Measurements from ENCODE around the gene SPATS2L. TPM values are rescaled to one million over a fixed set of nuclear protein-coding genes. Genes with fewer than 3 reads are reported as not detected.

Gene SPATS2L
- total RNA-seq, 1 donor from 2014 or later = 38.0 TPM

- Mint-ChIP-seq H3K4me3 (no peak overlapping the region), H3K27ac (no peak overlapping the region), H3K36me3 (ENCODE audit: low read depth) (peaks cover 44% of the 10 kb centered on the region), H3K9me3 (no peaks in the 10 kb centered on the region), H3K27me3 (ENCODE audit: insufficient read depth) (no peaks in the 10 kb centered on the region), H3K4me1 (ENCODE audit: low read depth) (no peaks in the 10 kb centered on the region)
- intact Hi-C loops (cut with micrococcal nuclease) = no loop called here
- DNase-seq (ENCODE audit: low spot score) = no peak
These were observed 186.2 kb downstream of the SPATS2L start for GRCh38 chr2:200492656-200493055.

- Mint-ChIP-seq H3K27ac (no peak overlapping the region), H3K36me3 (ENCODE audit: low read depth) (peaks cover 44% of the 10 kb centered on the region), H3K9me3 (no peaks in the 10 kb centered on the region), H3K27me3 (ENCODE audit: insufficient read depth) (no peaks in the 10 kb centered on the region), H3K4me3 (no peak overlapping the region), H3K4me1 (ENCODE audit: low read depth) (no peaks in the 10 kb centered on the region)
- DNase-seq (ENCODE audit: low spot score) = no peak
- intact Hi-C loops (cut with micrococcal nuclease) = no loop called here
These were observed 187.6 kb downstream of the SPATS2L start for GRCh38 chr2:200494048-200494447.

GRCh38 chr2:200496696-200497095 is 190.2 kb downstream of the SPATS2L start:
- H3K4me3 Mint-ChIP-seq = no peak overlapping the region
- H3K27me3 Mint-ChIP-seq (ENCODE audit: insufficient read depth) = no peaks in the 10 kb centered on the region
- H3K36me3 Mint-ChIP-seq (ENCODE audit: low read depth) = peaks cover 28% of the 10 kb centered on the region
- no peak overlapping the region for H3K27ac Mint-ChIP-seq
- no peaks in the 10 kb centered on the region for H3K4me1 Mint-ChIP-seq (ENCODE audit: low read depth)
- DNase-seq (ENCODE audit: low spot score) = no peak
- H3K9me3 Mint-ChIP-seq = no peaks in the 10 kb centered on the region
- intact Hi-C loops (cut with micrococcal nuclease) = no loop called here

GRCh38 chr2:200498402-200499162 is 192.1 kb downstream of the SPATS2L start:
- Mint-ChIP-seq H3K9me3 (peaks cover 4% of the 10 kb centered on the region), H3K4me1 (ENCODE audit: low read depth) (no peaks in the 10 kb centered on the region), H3K4me3 (no peak overlapping the region), H3K27me3 (ENCODE audit: insufficient read depth) (no peaks in the 10 kb centered on the region), H3K36me3 (ENCODE audit: low read depth) (peaks cover 27% of the 10 kb centered on the region), H3K27ac (no peak overlapping the region)
- intact Hi-C loops (cut with micrococcal nuclease) = no loop called here
- no peak for DNase-seq (ENCODE audit: low spot score)

- Mint-ChIP-seq H3K4me3 (no peak overlapping the region), H3K27ac (no peak overlapping the region), H3K36me3 (ENCODE audit: low read depth) (peaks cover 20% of the 10 kb centered on the region), H3K27me3 (ENCODE audit: insufficient read depth) (no peaks in the 10 kb centered on the region), H3K9me3 (peaks cover 4% of the 10 kb centered on the region), H3K4me1 (ENCODE audit: low read depth) (no peaks in the 10 kb centered on the region)
- intact Hi-C loops (cut with micrococcal nuclease) = no loop called here
- no peak for DNase-seq (ENCODE audit: low spot score)
These were observed 195.7 kb downstream of the SPATS2L start for GRCh38 chr2:200502196-200502595.

- intact Hi-C loops (cut with micrococcal nuclease) = no loop called here
- Mint-ChIP-seq H3K4me3 (no peak overlapping the region), H3K4me1 (ENCODE audit: low read depth) (peaks cover 16% of the 10 kb centered on the region), H3K27ac (no peak overlapping the region), H3K36me3 (ENCODE audit: low read depth) (peaks cover 16% of the 10 kb centered on the region), H3K27me3 (ENCODE audit: insufficient read depth) (no peaks in the 10 kb centered on the region), H3K9me3 (peaks cover 4% of the 10 kb centered on the region)
- DNase-seq (ENCODE audit: low spot score) = no peak
These were observed 200.2 kb downstream of the SPATS2L start for GRCh38 chr2:200506679-200507078.

- Mint-ChIP-seq H3K36me3 (ENCODE audit: low read depth) (peaks cover 16% of the 10 kb centered on the region), H3K9me3 (peaks cover 3% of the 10 kb centered on the region), H3K4me3 (no peak overlapping the region), H3K27ac (no peak overlapping the region), H3K27me3 (ENCODE audit: insufficient read depth) (no peaks in the 10 kb centered on the region), H3K4me1 (ENCODE audit: low read depth) (peaks cover 16% of the 10 kb centered on the region)
- no peak for DNase-seq (ENCODE audit: low spot score)
- intact Hi-C loops (cut with micrococcal nuclease) = no loop called here
These were observed 200.7 kb downstream of the SPATS2L start for GRCh38 chr2:200507179-200507578.

GRCh38 chr2:200509235-200509611 is 202.7 kb downstream of the SPATS2L start:
- H3K9me3 Mint-ChIP-seq = no peaks in the 10 kb centered on the region
- H3K36me3 Mint-ChIP-seq (ENCODE audit: low read depth) = peaks cover 6% of the 10 kb centered on the region
- intact Hi-C loops (cut with micrococcal nuclease) = loop anchor here (1.0 kb wide), 1 partner anchor 204 kb away; no protein-coding TSS in a partner anchor
- H3K27ac Mint-ChIP-seq = peak overlapping the region; percentile 90
- no peaks in the 10 kb centered on the region for H3K27me3 Mint-ChIP-seq (ENCODE audit: insufficient read depth)
- DNase-seq (ENCODE audit: low spot score) = no peak
- H3K4me1 Mint-ChIP-seq (ENCODE audit: low read depth) = peaks cover 16% of the 10 kb centered on the region
- H3K4me3 Mint-ChIP-seq = peak overlapping the region; percentile 96

- peak; percentile 90 for DNase-seq (ENCODE audit: low spot score)
- H3K27ac Mint-ChIP-seq = peak within 1 kb of the TSS; percentile 90
- intact Hi-C loops (cut with micrococcal nuclease) = loop anchor here (1.0 to 5.0 kb wide), 6 partner anchors 9 to 532 kb away; partner anchors contain the start of genes BZW1 and SGO2
- peak within 1 kb of the TSS; percentile 96 for H3K4me3 Mint-ChIP-seq
- H3K36me3 Mint-ChIP-seq (ENCODE audit: low read depth) = peaks cover 3% of the 10 kb centered on the region
- H3K4me1 Mint-ChIP-seq (ENCODE audit: low read depth) = peaks cover 21% of the 10 kb centered on the region
- H3K27me3 Mint-ChIP-seq (ENCODE audit: insufficient read depth) = no peaks in the 10 kb centered on the region
- no peaks in the 10 kb centered on the region for H3K9me3 Mint-ChIP-seq
These were observed 203.3 kb downstream of the SPATS2L start, which contains the start of gene KCTD18 for GRCh38 chr2:200509612-200510433. Gene KCTD18 (minus strand): TSS chr2:200510068. CDS start chr2:200507016, 3,052 bp downstream.

- no peak for DNase-seq (ENCODE audit: low spot score)
- Mint-ChIP-seq H3K27ac (no peak overlapping the region), H3K36me3 (ENCODE audit: low read depth) (no peaks in the 10 kb centered on the region), H3K9me3 (peaks cover 13% of the 10 kb centered on the region), H3K4me3 (no peak overlapping the region), H3K4me1 (ENCODE audit: low read depth) (peaks cover 17% of the 10 kb centered on the region), H3K27me3 (ENCODE audit: insufficient read depth) (peaks cover 4% of the 10 kb centered on the region)
- intact Hi-C loops (cut with micrococcal nuclease) = no loop called here
These were observed 208.7 kb downstream of the SPATS2L start for GRCh38 chr2:200515155-200515554.

- peaks cover 20% of the 10 kb centered on the region for H3K4me1 Mint-ChIP-seq (ENCODE audit: low read depth)
- H3K4me3 Mint-ChIP-seq = no peak overlapping the region
- no peak overlapping the region for H3K27ac Mint-ChIP-seq
- H3K36me3 Mint-ChIP-seq (ENCODE audit: low read depth) = no peaks in the 10 kb centered on the region
- H3K27me3 Mint-ChIP-seq (ENCODE audit: insufficient read depth) = no peaks in the 10 kb centered on the region
- intact Hi-C loops (cut with micrococcal nuclease) = no loop called here
- DNase-seq (ENCODE audit: low spot score) = no peak
- no peaks in the 10 kb centered on the region for H3K9me3 Mint-ChIP-seq
These were observed 216.7 kb downstream of the SPATS2L start for GRCh38 chr2:200523158-200523557.

- H3K27ac Mint-ChIP-seq = no peak overlapping the region
- intact Hi-C loops (cut with micrococcal nuclease) = no loop called here
These were observed 217.1 kb downstream of the SPATS2L start for GRCh38 chr2:200523604-200524003.

GRCh38 chr2:200525066-200525465 is 218.6 kb downstream of the SPATS2L start:
- H3K9me3 Mint-ChIP-seq = no peaks in the 10 kb centered on the region
- no peaks in the 10 kb centered on the region for H3K36me3 Mint-ChIP-seq (ENCODE audit: low read depth)
- intact Hi-C loops (cut with micrococcal nuclease) = loop anchor here (5.0 kb wide), 6 partner anchors 52 to 707 kb away; partner anchors contain the start of genes HYCC2, NDUFB3, ORC2 and SPATS2L
- H3K4me1 Mint-ChIP-seq (ENCODE audit: low read depth) = peaks cover 32% of the 10 kb centered on the region
- H3K27me3 Mint-ChIP-seq (ENCODE audit: insufficient read depth) = no peaks in the 10 kb centered on the region
- peak overlapping the region; percentile 94 for H3K4me3 Mint-ChIP-seq
- H3K27ac Mint-ChIP-seq = no peak overlapping the region
- DNase-seq (ENCODE audit: low spot score) = no peak

More at GRCh38 chr2:200523604-200524003, 217.1 kb downstream of the SPATS2L start:
- DNase-seq (ENCODE audit: low spot score) = no peak
- no peaks in the 10 kb centered on the region for H3K9me3 Mint-ChIP-seq
- no peak overlapping the region for H3K4me3 Mint-ChIP-seq
- H3K4me1 Mint-ChIP-seq (ENCODE audit: low read depth) = peaks cover 24% of the 10 kb centered on the region
- H3K27me3 Mint-ChIP-seq (ENCODE audit: insufficient read depth) = no peaks in the 10 kb centered on the region
- no peaks in the 10 kb centered on the region for H3K36me3 Mint-ChIP-seq (ENCODE audit: low read depth)
